HG02943 (cell line): Measurements from ENCODE around the gene ERCC6L2.

Experiments used
- ATAC-seq: cut with Tn5 transposase; IDR thresholded peaks from one replicate; pipeline ENCODE4 v1.9.1; 2021; ENCODE audit warnings: mild to moderate bottlenecking, low read depth, moderate library complexity; ENCODE audit not compliant: unreplicated experiment

Gene ERCC6L2

GRCh38 chr9:95910770-95911340, 35.4 kb downstream of the ERCC6L2 start:
- ATAC-seq: no peak

- no peak for ATAC-seq
These were observed 37.3 kb downstream of the ERCC6L2 start for GRCh38 chr9:95912773-95913172.

- no peak for ATAC-seq
These were observed 44.5 kb downstream of the ERCC6L2 start for GRCh38 chr9:95920017-95920416.

GRCh38 chr9:95923794-95924193, 48.3 kb downstream of the ERCC6L2 start:
- ATAC-seq: no peak

GRCh38 chr9:95924987-95925386, 49.5 kb downstream of the ERCC6L2 start:
- ATAC-seq: no peak

- ATAC-seq: no peak
These were observed 51.9 kb downstream of the ERCC6L2 start for GRCh38 chr9:95927271-95928004.

GRCh38 chr9:95930277-95930676, 54.8 kb downstream of the ERCC6L2 start:
- ATAC-seq: no peak

GRCh38 chr9:95935861-95936578, 60.5 kb downstream of the ERCC6L2 start:
- ATAC-seq: no peak

- ATAC-seq: no peak
These were observed 61.1 kb downstream of the ERCC6L2 start for GRCh38 chr9:95936579-95937075.

- ATAC-seq: no peak
These were observed 61.6 kb downstream of the ERCC6L2 start for GRCh38 chr9:95937131-95937530.

- no peak for ATAC-seq
These were observed 63.2 kb downstream of the ERCC6L2 start for GRCh38 chr9:95938724-95939123.

- ATAC-seq: no peak
These were observed 64.0 kb downstream of the ERCC6L2 start for GRCh38 chr9:95939472-95939871.

- ATAC-seq: no peak
These were observed 64.8 kb downstream of the ERCC6L2 start for GRCh38 chr9:95940265-95940664.

- no peak for ATAC-seq
These were observed 66.5 kb downstream of the ERCC6L2 start for GRCh38 chr9:95942016-95942415.

- no peak for ATAC-seq
These were observed 71.6 kb downstream of the ERCC6L2 start for GRCh38 chr9:95947118-95947517.

- no peak for ATAC-seq
These were observed 77.0 kb downstream of the ERCC6L2 start for GRCh38 chr9:95952471-95952870.

GRCh38 chr9:95953986-95954385, 78.5 kb downstream of the ERCC6L2 start:
- ATAC-seq: no peak

- no peak for ATAC-seq
These were observed 79.4 kb downstream of the ERCC6L2 start for GRCh38 chr9:95954940-95955339.

- ATAC-seq: no peak
These were observed 87.4 kb downstream of the ERCC6L2 start for GRCh38 chr9:95962936-95963335.

GRCh38 chr9:95963659-95964058, 88.2 kb downstream of the ERCC6L2 start:
- ATAC-seq: no peak

- ATAC-seq: no peak
These were observed 90.8 kb downstream of the ERCC6L2 start for GRCh38 chr9:95966306-95966705.

- ATAC-seq: no peak
These were observed 94.8 kb downstream of the ERCC6L2 start for GRCh38 chr9:95970317-95970716.
